ENCODE data around the gene CERKL. TPM values are rescaled to one million over a fixed set of nuclear protein-coding genes. Genes with fewer than 3 reads are reported as not detected.

The CERKL gene
- total and polyA plus RNA-seq, 2 experiments from 2014 or later = 0.32 to 0.69 TPM

DNA sequence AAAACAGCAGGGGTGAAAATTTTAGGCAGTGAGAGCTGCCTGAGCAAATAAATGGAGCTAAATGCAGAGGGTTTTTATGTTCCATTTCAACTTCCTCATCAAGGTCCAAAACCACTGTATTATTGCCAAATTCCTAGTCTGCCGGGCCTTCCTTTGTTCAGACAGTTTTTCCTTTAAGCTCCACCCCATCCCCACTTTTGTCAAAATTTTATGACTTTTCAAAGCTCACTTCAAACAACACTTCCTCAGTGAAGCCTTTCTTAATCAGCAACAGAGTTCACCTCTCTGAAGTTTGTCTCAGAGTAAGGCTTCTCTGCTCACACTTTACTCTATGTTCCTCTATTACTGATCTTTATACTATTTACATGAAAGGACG, 81.3 kb downstream of the CERKL start:
- H3K27ac Mint-ChIP-seq = no peak overlapping the region
- H3K9me3 Mint-ChIP-seq = no peaks in the 10 kb centered on the region
- H3K27ac ChIP-seq (ENCODE audit: low read depth) = no peak overlapping the region
- no peaks in the 10 kb centered on the region for H3K79me2 ChIP-seq (replicated peaks; ENCODE audit: insufficient read depth)
- H3K4me3 ChIP-seq = no peak overlapping the region
- no peak for ATAC-seq
- peaks cover 3% of the 10 kb centered on the region for H3K27me3 Mint-ChIP-seq (ENCODE audit: insufficient read depth, low read depth, poor library complexity)
- no peaks in the 10 kb centered on the region for H3K27me3 ChIP-seq (ENCODE audit: insufficient read depth)
- H3K9me2 ChIP-seq (ENCODE audit: insufficient read depth) = no peaks in the 10 kb centered on the region
- H4K20me1 ChIP-seq (replicated peaks; ENCODE audit: insufficient read depth) = no peaks in the 10 kb centered on the region
- H3K36me3 Mint-ChIP-seq (ENCODE audit: low read depth) = no peaks in the 10 kb centered on the region
- H3F3A ChIP-seq (replicated peaks; ENCODE audit: low read depth) = no peaks in the 10 kb centered on the region
- no peak overlapping the region for H3K4me2 ChIP-seq
- H3K4me1 ChIP-seq (ENCODE audit: insufficient read depth) = peaks cover 5% of the 10 kb centered on the region; the same call in 1 of the 2 replicates
- peak overlapping the region; percentile 78; the same call in 1 of the 2 replicates for H2AFZ ChIP-seq
- H3K4me3 Mint-ChIP-seq = no peak overlapping the region
- no peaks in the 10 kb centered on the region for H3K36me3 ChIP-seq (ENCODE audit: insufficient read depth)
- H3K4me1 Mint-ChIP-seq = peaks cover 4% of the 10 kb centered on the region
- DNase-seq (ENCODE audit: low spot score) = no peak
- TF ChIP-seq NANOG (IDR thresholded peaks at IDR 0.05; ENCODE audit: borderline replicate concordance) = no peak
- no peak for TF ChIP-seq ZNF331 (CRISPR knock-in tag; IDR thresholded peaks at IDR 0.05; ENCODE audit: low read depth)
- TF ChIP-seq POLR2AphosphoS5 (IDR thresholded peaks at IDR 0.05; ENCODE audit: low read depth) = no peak
- no peak for TF ChIP-seq JUNB (IDR thresholded peaks at IDR 0.05; ENCODE audit: unreplicated experiment)
- no peak for TF ChIP-seq EZH2 (IDR thresholded peaks at IDR 0.05; ENCODE audit: low read depth, unreplicated experiment)
- TF ChIP-seq ZNF114 (CRISPR knock-in tag; IDR thresholded peaks at IDR 0.05) = no peak
- TF ChIP-seq CTCF (conservative IDR thresholded peaks at IDR 0.05; ENCODE audit: low read depth in 2 of 2) = no peak
- no peak for TF ChIP-seq ZNF462 (CRISPR knock-in tag; IDR thresholded peaks at IDR 0.05)
- TF ChIP-seq EZH2phosphoT487 (IDR thresholded peaks at IDR 0.05; ENCODE audit: unreplicated experiment) = no peak
- TF ChIP-seq CREB1 (CRISPR knock-in tag; IDR thresholded peaks at IDR 0.05; ENCODE audit: low read depth) = no peak
- TF ChIP-seq, protein P1, sequence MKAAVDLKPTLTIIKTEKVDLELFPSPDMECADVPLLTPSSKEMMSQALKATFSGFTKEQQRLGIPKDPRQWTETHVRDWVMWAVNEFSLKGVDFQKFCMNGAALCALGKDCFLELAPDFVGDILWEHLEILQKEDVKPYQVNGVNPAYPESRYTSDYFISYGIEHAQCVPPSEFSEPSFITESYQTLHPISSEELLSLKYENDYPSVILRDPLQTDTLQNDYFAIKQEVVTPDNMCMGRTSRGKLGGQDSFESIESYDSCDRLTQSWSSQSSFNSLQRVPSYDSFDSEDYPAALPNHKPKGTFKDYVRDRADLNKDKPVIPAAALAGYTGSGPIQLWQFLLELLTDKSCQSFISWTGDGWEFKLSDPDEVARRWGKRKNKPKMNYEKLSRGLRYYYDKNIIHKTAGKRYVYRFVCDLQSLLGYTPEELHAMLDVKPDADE (IDR thresholded peaks at IDR 0.05) = no peak

All from GM23338 (cell line).